LNCaP clone FGC (cell line): ENCODE data around the gene TINCR.

ENCODE experiments used
- DNase-seq: peaks from one replicate; pipeline ENCODE4 v3.0.0-alpha.2; 2011; ENCODE audit warnings: low read depth
- H3K4me3 ChIP-seq: 2 replicates; pipeline ENCODE4 v1.5.1; 2011; ENCODE audit warnings: mild to moderate bottlenecking, low read depth, low read length, control low read depth
- TF ChIP-seq, protein P1 (sequence below): IDR thresholded peaks from 2 replicates; pipeline ENCODE4 v1.5.1; 2012; ENCODE audit warnings: mild to moderate bottlenecking; ENCODE audit not compliant: control insufficient read depth, insufficient read depth; ENCODE audit errors: extremely low read depth

The TINCR gene

DNA sequence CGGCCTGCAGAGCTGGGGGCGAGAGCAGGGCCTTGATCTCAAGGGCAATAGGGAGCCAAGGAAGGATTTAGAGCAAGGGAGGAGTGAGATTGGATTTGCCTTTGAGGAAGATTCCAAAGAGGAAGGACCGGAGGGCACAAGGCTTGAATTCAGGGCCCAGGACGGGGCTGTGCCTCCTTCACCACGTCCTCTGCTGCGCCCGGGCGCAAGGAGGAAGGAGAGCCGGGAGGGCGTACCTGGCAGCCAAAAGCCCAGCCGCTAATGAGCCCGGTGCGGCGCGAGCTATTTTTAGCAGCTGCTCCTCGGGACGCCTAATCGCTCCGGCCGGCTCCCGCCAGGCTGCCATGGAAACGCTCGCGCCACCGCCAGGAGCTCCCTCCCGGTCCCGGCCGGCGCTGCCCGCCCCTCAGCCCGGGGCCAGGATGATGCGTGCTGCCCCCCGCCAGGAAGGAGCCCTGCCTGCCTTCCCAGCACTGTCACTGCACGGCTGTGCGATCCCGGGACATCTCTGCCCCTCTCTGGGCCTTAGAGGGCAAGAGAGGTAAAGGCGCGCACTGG is 31.3 kb downstream of the TINCR start:
- DNase-seq = no peak
- TF ChIP-seq, protein P1, sequence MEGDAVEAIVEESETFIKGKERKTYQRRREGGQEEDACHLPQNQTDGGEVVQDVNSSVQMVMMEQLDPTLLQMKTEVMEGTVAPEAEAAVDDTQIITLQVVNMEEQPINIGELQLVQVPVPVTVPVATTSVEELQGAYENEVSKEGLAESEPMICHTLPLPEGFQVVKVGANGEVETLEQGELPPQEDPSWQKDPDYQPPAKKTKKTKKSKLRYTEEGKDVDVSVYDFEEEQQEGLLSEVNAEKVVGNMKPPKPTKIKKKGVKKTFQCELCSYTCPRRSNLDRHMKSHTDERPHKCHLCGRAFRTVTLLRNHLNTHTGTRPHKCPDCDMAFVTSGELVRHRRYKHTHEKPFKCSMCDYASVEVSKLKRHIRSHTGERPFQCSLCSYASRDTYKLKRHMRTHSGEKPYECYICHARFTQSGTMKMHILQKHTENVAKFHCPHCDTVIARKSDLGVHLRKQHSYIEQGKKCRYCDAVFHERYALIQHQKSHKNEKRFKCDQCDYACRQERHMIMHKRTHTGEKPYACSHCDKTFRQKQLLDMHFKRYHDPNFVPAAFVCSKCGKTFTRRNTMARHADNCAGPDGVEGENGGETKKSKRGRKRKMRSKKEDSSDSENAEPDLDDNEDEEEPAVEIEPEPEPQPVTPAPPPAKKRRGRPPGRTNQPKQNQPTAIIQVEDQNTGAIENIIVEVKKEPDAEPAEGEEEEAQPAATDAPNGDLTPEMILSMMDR = no peak
- no peak overlapping the region for H3K4me3 ChIP-seq

DNA sequence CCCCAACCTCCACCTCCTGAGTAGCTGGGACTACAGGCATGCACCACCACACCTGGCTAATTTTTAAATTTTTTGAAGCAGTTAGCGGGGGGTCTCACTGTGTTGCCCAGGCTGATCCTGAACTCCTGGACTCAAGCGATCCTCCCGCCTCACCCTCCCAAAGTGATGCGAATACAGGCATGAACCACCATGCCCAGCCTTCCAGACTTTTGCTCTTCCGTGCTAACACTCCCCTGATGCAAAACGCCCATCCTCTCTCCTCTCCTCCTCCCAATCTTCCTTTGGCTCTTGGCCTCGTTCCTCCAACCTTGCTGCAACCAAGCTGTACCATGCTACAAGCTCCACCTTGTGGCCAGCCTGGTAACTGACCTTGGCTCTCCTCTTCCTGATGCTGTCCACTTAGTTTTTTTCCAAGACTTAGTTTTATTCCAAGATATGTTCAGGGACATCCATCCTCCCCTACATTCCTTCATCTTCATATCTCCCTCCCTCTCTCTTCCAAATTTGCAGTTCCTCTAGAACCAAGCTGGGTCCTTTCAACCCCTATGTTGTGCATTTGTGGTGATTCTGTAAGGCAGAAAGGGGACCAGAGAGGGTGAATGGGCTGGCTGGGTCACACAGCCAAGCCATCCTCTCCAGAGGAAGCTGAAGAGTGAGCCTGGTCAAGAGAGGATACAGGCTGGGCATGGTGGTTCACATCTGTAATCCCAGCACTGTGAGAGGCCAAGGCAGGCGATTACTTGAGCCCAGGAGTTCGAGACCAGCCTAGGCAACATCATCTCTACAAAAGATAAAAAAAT is 32.8 kb downstream of the TINCR start:
- TF ChIP-seq, protein P1 = peak; percentile 57
- no peak overlapping the region for H3K4me3 ChIP-seq
- no peak for DNase-seq

DNA sequence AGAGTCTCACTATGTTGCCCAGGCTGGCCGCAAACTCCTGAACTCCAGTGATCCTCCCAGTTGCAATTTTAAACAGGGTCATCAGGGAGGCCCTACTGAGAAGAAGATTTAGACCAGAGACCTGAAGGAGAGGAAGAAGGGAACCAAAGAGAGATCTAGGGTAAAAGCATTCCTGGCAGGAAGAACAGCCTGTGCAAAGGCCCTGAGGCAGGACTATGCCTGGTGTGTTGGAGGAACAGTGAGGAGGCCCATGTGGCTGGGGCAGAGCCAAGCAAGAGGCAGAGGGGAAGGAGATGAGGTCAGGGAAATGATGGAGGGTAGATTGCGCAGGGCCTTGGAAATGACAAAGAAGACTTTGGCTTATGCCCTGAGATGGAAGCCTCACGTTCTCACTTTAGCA is 34.5 kb downstream of the TINCR start:
- TF ChIP-seq, protein P1 = no peak
- no peak for DNase-seq
- no peak overlapping the region for H3K4me3 ChIP-seq

DNA sequence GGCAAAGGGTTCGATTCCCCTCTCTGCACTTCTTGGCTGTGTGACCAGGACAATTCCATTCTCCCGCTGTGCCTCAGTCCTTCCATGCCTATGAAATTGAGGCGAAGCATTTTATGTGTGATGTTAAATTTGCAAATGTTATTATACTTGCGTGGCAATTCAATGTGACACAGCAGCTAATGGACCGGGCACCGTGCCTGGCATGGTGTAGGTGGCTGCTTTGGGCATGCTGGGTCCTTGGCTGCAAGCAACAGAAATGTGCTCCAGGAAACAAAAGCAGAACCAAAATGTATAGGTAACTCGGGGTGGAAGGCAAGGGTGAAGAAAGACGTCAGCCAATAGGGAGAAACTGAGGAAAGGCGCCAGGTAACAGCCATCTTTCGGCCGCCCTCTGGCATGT is 37.1 kb downstream of the TINCR start:
- TF ChIP-seq, protein P1 = no peak
- DNase-seq = no peak
- no peak overlapping the region for H3K4me3 ChIP-seq

DNA sequence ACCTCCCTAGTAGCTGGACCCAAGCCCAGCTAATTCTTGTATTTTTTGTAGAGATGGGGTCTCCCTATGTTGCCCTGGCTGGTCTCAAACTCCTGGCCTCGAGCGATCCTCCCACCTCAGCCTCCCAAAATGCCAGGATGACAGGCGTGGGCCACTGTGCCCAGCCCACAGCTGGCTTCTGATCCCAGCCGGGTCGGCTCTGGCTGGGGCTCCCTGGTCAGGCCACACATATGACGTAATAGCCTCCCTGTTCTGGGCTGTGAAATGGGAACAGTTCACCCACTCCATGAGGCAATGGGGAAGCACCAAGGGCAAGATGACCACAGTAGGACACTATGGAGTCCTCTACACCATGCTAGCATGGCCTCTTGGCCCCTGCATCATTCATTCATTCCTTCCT is 41.1 kb downstream of the TINCR start:
- H3K4me3 ChIP-seq = no peak overlapping the region
- DNase-seq = no peak
- TF ChIP-seq, protein P1 = no peak

DNA sequence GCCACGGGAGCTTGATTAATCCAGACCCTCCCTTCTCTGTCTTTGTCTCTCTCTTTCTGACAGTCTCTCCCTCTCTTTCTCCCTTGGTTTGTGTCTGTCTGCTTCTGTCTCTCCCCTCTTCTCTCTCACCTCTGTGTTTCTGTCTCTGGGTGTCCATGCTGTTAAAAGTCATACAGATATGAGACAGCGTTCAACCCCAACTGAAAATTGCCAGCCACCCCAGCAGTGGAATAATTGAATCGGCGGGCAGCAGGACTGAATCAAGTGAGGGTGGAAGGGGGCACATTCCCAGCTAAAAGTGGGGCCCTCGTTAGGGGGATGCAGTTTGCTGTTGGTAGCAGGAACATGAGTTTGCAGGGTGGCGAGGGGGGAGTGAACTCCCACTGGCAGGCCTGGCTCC is 43.7 kb downstream of the TINCR start:
- no peak overlapping the region for H3K4me3 ChIP-seq
- TF ChIP-seq, protein P1 = no peak
- no peak for DNase-seq
